Mesenchymal stem cell (in vitro differentiated cells and primary cell): ENCODE data around the gene STK11IP.

Experiments
- DNase-seq: peaks from one replicate; pipeline ENCODE4 v3.0.0-alpha.2; 2013
- H2AFZ ChIP-seq: one replicate; pipeline ENCODE4 v1.6.1; 2013; ENCODE audit warnings: low read depth, mild to moderate bottlenecking, control low read depth, inconsistent platforms, low read length, moderate library complexity
- H2AK5ac ChIP-seq: 2 replicates; pipeline ENCODE4 v1.6.1; 2013; ENCODE audit warnings: low read length, moderate library complexity, mild to moderate bottlenecking, inconsistent platforms; ENCODE audit not compliant: severe bottlenecking
- H2BK120ac ChIP-seq: one replicate; pipeline ENCODE4 v1.6.1; 2013; ENCODE audit warnings: low read depth, mild to moderate bottlenecking, inconsistent platforms, low read length, moderate library complexity
- H2BK12ac ChIP-seq, 2 experiments: one replicate each; pipeline ENCODE4 v1.6.1; 2013; ENCODE audit warnings: inconsistent platforms in 2 of 2, low read length in 2 of 2, mild to moderate bottlenecking in 2 of 2, moderate library complexity in 2 of 2, control low read depth in 1 of 2
- H2BK15ac ChIP-seq: one replicate; pipeline ENCODE4 v1.6.1; 2013; ENCODE audit warnings: mild to moderate bottlenecking, low read depth, inconsistent platforms; ENCODE audit not compliant: poor library complexity, severe bottlenecking
- H2BK5ac ChIP-seq: 2 replicates; pipeline ENCODE4 v1.6.1; 2013; ENCODE audit warnings: low read depth, mild to moderate bottlenecking, low read length, control low read depth, inconsistent platforms; ENCODE audit not compliant: poor library complexity, severe bottlenecking
- H3K14ac ChIP-seq, 2 experiments: one replicate each; pipeline ENCODE4 v1.6.1; 2013; ENCODE audit warnings: inconsistent platforms in 2 of 2, low read length in 2 of 2, control low read depth in 1 of 2, mild to moderate bottlenecking in 1 of 2, moderate library complexity in 1 of 2
- H3K18ac ChIP-seq, 2 experiments: one replicate each; pipeline ENCODE4 v1.6.1; 2013; ENCODE audit warnings: inconsistent platforms in 2 of 2, low read length in 2 of 2, control low read depth in 1 of 2, low read depth in 1 of 2, mild to moderate bottlenecking in 1 of 2
- H3K23ac ChIP-seq, 2 experiments: one replicate each; pipeline ENCODE4 v1.6.1; 2013; ENCODE audit warnings: inconsistent platforms in 2 of 2, low read length in 2 of 2, mild to moderate bottlenecking in 2 of 2, moderate library complexity in 2 of 2, control low read depth in 1 of 2
- H3K27ac ChIP-seq: 2 replicates; pipeline ENCODE4 v1.5.1; 2013; ENCODE audit warnings: mild to moderate bottlenecking, moderate library complexity, low read length, control low read depth, inconsistent platforms; ENCODE audit not compliant: poor library complexity, severe bottlenecking
- H3K27me3 ChIP-seq, 2 experiments: 2 replicates each; pipeline versions ENCODE4 v1.6.1 to v1.7.0; 2013; ENCODE audit warnings: low read length in 2 of 2, mild to moderate bottlenecking in 2 of 2, moderate library complexity in 2 of 2, control low read depth in 1 of 2, inconsistent platforms in 1 of 2; ENCODE audit not compliant: control insufficient read depth in 1 of 2, insufficient read depth in 1 of 2
- H3K36me3 ChIP-seq, 2 experiments: 2 replicates each; pipeline versions ENCODE4 v1.6.1 to v1.7.0; 2013; ENCODE audit warnings: low read length in 2 of 2, control low read depth in 1 of 2, inconsistent platforms in 1 of 2, low read depth in 1 of 2, mild to moderate bottlenecking in 1 of 2; ENCODE audit not compliant: insufficient read depth in 2 of 2, control insufficient read depth in 1 of 2
- H3K4ac ChIP-seq, 2 experiments: one replicate each; pipeline ENCODE4 v1.6.1; 2013; ENCODE audit warnings: inconsistent platforms in 2 of 2, low read length in 2 of 2, mild to moderate bottlenecking in 2 of 2, moderate library complexity in 2 of 2, control low read depth in 1 of 2, low read depth in 1 of 2
- H3K4me1 ChIP-seq: 2 replicates; pipeline ENCODE4 v1.6.1; 2013; ENCODE audit warnings: low read depth, low read length, control low read depth; ENCODE audit not compliant: control insufficient read depth, insufficient read depth
- H3K4me2 ChIP-seq: 2 replicates; pipeline ENCODE4 v1.6.1; 2013; ENCODE audit warnings: low read length, mild to moderate bottlenecking, inconsistent platforms; ENCODE audit not compliant: poor library complexity, severe bottlenecking
- H3K4me3 ChIP-seq, 2 experiments: 2 replicates each; pipeline versions ENCODE4 v1.5.1 to v1.7.0; 2013; ENCODE audit warnings: low read length in 2 of 2, mild to moderate bottlenecking in 2 of 2, control low read depth in 1 of 2, low read depth in 1 of 2; ENCODE audit not compliant: insufficient read depth in 1 of 2
- H3K79me1 ChIP-seq: replicated peaks from 2 replicates; pipeline ENCODE4 v1.6.1; 2013; ENCODE audit warnings: mild to moderate bottlenecking, control low read depth, low read length, inconsistent platforms; ENCODE audit not compliant: poor library complexity, severe bottlenecking
- H3K9ac ChIP-seq: 2 replicates; pipeline ENCODE4 v1.7.0; 2013; ENCODE audit warnings: mild to moderate bottlenecking, low read length, moderate library complexity
- H3K9me3 ChIP-seq: 2 replicates; pipeline ENCODE4 v1.7.0; 2013; ENCODE audit warnings: mild to moderate bottlenecking, low read length; ENCODE audit not compliant: control insufficient read depth
- H4K8ac ChIP-seq: one replicate; pipeline ENCODE4 v1.6.1; 2013; ENCODE audit warnings: inconsistent platforms, mild to moderate bottlenecking, low read length, moderate library complexity
- H4K91ac ChIP-seq: one replicate; pipeline ENCODE4 v1.6.1; 2013; ENCODE audit warnings: mild to moderate bottlenecking, low read length, inconsistent platforms
- WGBS: methylation state at CpG from one replicate; pipeline ENCODE4 v1.1.7; 2013; ENCODE audit warnings: mixed read lengths; 5-methylcytosine and 5-hydroxymethylcytosine counted together

Gene STK11IP

DNA sequence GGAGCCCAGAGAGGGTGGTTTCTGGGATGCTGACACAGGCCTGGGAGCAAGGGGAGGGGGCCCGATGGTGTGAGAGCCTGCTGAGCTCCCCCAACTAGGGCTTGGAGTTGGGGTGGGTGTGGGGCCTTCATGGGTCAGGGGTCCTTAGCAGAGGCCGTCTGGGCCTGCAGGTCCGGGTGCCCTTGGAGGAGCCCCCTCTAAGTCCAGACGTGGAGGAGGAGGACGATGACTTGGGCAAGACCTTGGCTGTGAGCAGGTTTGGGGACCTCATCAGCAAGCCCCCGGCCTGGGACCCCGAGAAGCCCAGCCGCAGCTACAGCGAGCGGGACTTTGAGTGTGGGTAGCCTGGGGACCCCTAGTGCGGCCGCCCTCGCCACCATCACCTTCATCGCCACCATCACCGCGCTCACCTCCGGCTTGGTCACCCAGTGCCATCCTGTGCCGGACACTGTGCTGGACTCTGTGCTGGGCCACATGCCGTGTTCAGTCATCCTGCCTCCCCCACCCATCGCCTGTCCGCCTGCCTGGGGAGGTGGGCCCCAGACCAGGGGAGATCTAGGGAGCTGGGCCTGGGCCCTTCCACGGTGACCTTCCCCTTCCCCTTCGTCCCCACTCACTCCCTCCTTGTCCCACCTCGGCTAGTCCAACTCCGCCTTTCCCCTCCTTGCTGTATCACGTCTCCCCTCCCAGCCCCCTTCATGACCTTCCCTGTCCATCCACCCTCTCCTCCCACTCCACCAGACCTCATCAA is 30.8 kb downstream of the STK11IP start:
- H3K18ac ChIP-seq = no peak overlapping the region
- H3K4me1 ChIP-seq = peaks cover 18% of the 10 kb centered on the region
- H2BK120ac ChIP-seq = no peak overlapping the region
- peaks cover 15 to 42% of the 10 kb centered on the region in 2 experiments for H3K36me3 ChIP-seq
- no peaks in the 10 kb centered on the region for H3K9me3 ChIP-seq
- H4K8ac ChIP-seq = no peak overlapping the region
- H3K27ac ChIP-seq = no peak overlapping the region
- no peaks in the 10 kb centered on the region for H3K79me1 ChIP-seq
- H3K4ac ChIP-seq = no peak overlapping the region
- H3K9ac ChIP-seq = peak overlapping the region; percentile 62
- H2AK5ac ChIP-seq = no peak overlapping the region
- no peak overlapping the region for H2AFZ ChIP-seq
- H2BK15ac ChIP-seq = no peak overlapping the region
- no peak overlapping the region for H2BK5ac ChIP-seq
- WGBS = 91% methylated on average over 26 of the region's 26 CpGs
- peak overlapping the region in 1 of 2 experiments; percentile 35 for H3K23ac ChIP-seq
- H3K4me3 ChIP-seq = peak overlapping the region in 1 of 2 experiments; percentile 67
- no peak overlapping the region for H3K14ac ChIP-seq
- peak overlapping the region; percentile 87 for H3K4me2 ChIP-seq
- H2BK12ac ChIP-seq = no peak overlapping the region
- H4K91ac ChIP-seq = no peak overlapping the region
- no peak for DNase-seq
- peaks cover 4 to 16% of the 10 kb centered on the region in 2 experiments for H3K27me3 ChIP-seq

DNA sequence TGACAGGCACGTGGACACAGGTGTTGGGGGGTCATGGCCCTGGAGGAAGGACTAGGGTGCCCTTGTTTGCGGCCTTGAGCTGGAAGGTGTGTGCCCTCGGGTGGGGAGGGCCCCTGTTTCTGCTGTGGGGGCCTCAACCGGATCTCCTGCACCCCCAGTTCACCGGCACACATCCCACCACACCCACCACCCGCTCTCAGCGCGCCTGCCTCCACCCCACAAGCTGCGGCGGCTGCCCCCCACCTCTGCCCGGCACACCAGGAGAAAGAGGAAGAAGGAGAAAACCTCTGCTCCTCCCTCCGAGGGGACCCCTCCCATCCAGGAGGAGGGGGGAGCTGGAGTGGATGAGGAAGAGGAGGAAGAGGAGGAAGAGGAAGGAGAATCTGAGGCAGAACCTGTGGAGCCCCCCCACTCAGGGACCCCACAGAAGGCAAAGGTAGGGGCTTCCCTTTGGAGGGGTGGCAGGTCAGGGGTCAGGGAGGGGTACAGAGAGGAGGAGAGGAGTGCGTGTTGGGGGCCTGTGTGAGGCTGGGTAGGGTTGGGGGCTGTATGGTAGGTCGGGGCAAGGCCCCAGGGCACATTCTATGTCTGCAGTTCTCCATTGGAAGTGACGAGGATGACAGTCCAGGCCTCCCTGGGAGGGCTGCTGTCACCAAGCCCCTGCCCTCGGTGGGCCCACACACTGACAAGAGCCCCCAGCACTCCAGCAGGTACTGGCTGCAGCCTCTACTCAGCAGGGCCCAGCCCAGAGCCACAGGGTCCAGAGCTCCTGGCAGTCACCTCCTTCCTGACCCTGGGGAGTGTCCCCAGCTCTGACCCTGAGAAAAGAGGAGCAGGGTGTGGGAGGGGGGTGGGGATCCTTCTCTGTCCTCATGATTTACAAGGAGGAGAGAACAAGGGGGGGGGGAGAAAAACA is 31.6 kb downstream of the STK11IP start:
- WGBS = 81% methylated on average over 4 of the region's 16 CpGs
- Histone ChIP-seq H3K4me2 (no peak overlapping the region), H2BK5ac (no peak overlapping the region), H2BK120ac (no peak overlapping the region), H2BK12ac (no peak overlapping the region), H3K4me1 (peaks cover 18% of the 10 kb centered on the region), H3K9me3 (no peaks in the 10 kb centered on the region), H3K4ac (no peak overlapping the region), H4K8ac (no peak overlapping the region), H3K27ac (no peak overlapping the region), H3K18ac (no peak overlapping the region), H3K36me3 (peaks cover 18 to 50% of the 10 kb centered on the region in 2 experiments), H2BK15ac (no peak overlapping the region), H3K79me1 (no peaks in the 10 kb centered on the region), H2AFZ (no peak overlapping the region), H4K91ac (no peak overlapping the region), H3K14ac (no peak overlapping the region), H2AK5ac (no peak overlapping the region), H3K23ac (no peak overlapping the region), H3K27me3 (peaks cover 4 to 12% of the 10 kb centered on the region in 2 experiments), H3K4me3 (no peak overlapping the region), H3K9ac (no peak overlapping the region)
- DNase-seq = no peak

DNA sequence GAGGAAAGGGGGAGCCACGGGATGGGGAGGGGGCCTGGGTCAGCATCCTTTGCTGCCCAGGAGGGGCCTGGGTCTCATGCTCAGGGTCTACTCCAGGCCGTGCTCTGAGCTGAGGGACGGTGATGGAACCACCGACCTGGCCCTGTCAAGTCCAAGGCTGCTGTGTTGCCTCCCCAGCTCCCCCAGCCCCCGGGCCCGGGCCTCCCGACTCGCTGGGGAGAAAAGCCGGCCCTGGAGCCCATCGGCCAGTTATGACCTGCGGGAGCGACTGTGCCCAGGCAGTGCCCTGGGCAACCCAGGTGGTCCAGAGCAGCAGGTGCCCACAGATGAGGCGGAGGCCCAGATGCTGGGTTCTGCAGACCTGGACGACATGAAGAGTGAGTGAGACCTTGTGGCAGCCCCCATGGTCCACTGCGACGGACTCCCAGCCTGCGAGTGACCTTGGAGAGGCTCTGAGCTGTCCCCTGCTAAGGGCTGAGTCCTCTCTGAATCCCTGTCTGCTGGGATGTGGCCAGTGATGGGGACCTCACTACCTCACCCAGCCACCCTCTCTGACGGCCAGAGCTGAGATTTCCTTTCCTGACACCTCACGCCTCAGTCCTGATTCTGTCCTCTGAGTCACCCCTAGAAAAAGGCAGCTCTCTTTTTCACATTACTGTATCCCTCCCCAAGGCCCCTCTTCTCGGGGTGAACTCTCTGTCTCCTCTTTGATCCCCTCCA is 32.5 kb downstream of the STK11IP start:
- Histone ChIP-seq H2BK12ac (no peak overlapping the region), H3K9ac (no peak overlapping the region), H3K79me1 (no peaks in the 10 kb centered on the region), H3K27ac (no peak overlapping the region), H3K4me3 (no peak overlapping the region), H3K4me1 (peaks cover 18% of the 10 kb centered on the region), H4K91ac (no peak overlapping the region), H3K27me3 (peaks cover 0 to 6% of the 10 kb centered on the region in 2 experiments), H3K23ac (no peak overlapping the region), H4K8ac (no peak overlapping the region), H2BK120ac (no peak overlapping the region), H3K14ac (no peak overlapping the region), H2AFZ (no peak overlapping the region), H2BK5ac (no peak overlapping the region), H2BK15ac (no peak overlapping the region), H2AK5ac (no peak overlapping the region), H3K9me3 (no peaks in the 10 kb centered on the region), H3K4ac (no peak overlapping the region), H3K18ac (no peak overlapping the region), H3K36me3 (peaks cover 20 to 59% of the 10 kb centered on the region in 2 experiments), H3K4me2 (no peak overlapping the region)
- 84% methylated on average over 20 of the region's 20 CpGs for WGBS
- no peak for DNase-seq
